Measurements from ENCODE around the gene NSFL1C.
"Not testable (repeated sequence)": the region's sequence is repeated elsewhere in the genome, so short reads cannot be mapped to it uniquely, and the experiment has no call there.

The NSFL1C gene

GRCh38 chr20:1466211-1467081, at the start of gene NSFL1C:
NSFL1C (minus strand) TSS chr20:1466849; CDS start chr20:1466824, 25 bp downstream.
- DNase-seq = peak; percentile 92

- DNase-seq = no peak
These were observed 47.2 kb upstream of the NSFL1C start for GRCh38 chr20:1513801-1514200.

GRCh38 chr20:1509237-1509636, 42.6 kb upstream of the NSFL1C start:
- DNase-seq = no peak

GRCh38 chr20:1508574-1508973, 41.9 kb upstream of the NSFL1C start:
- no peak for DNase-seq

GRCh38 chr20:1507276-1507675, 40.6 kb upstream of the NSFL1C start:
- no peak for DNase-seq

GRCh38 chr20:1505871-1506270, 39.2 kb upstream of the NSFL1C start:
- DNase-seq = no peak

GRCh38 chr20:1505361-1505760, 38.7 kb upstream of the NSFL1C start:
- no peak for DNase-seq

GRCh38 chr20:1503564-1504227, 37.0 kb upstream of the NSFL1C start:
- peak; percentile 57 for DNase-seq

GRCh38 chr20:1500496-1500895, 33.8 kb upstream of the NSFL1C start:
- DNase-seq = no peak

- DNase-seq = no peak
These were observed 33.1 kb upstream of the NSFL1C start for GRCh38 chr20:1499528-1500420.

- not testable (repeated sequence) for DNase-seq
These were observed 30.7 kb upstream of the NSFL1C start for GRCh38 chr20:1497371-1497770.

GRCh38 chr20:1496930-1497329, 30.3 kb upstream of the NSFL1C start:
- DNase-seq = no peak

GRCh38 chr20:1494436-1494835, 27.8 kb upstream of the NSFL1C start:
- DNase-seq = no peak

GRCh38 chr20:1493536-1493935, 26.9 kb upstream of the NSFL1C start:
- DNase-seq = no peak

GRCh38 chr20:1491860-1492642, 25.4 kb upstream of the NSFL1C start:
- no peak for DNase-seq

- no peak for DNase-seq
These were observed 24.7 kb upstream of the NSFL1C start, which contains the start of gene SIRPB2 for GRCh38 chr20:1491281-1491840. SIRPB2 (minus strand) TSS chr20:1491420; CDS start chr20:1491359, 61 bp downstream.

GRCh38 chr20:1490643-1491195, 24.1 kb upstream of the NSFL1C start:
- no peak for DNase-seq

GRCh38 chr20:1489764-1490436, 23.3 kb upstream of the NSFL1C start:
- no peak for DNase-seq

GRCh38 chr20:1489325-1489724, 22.7 kb upstream of the NSFL1C start:
- DNase-seq = no peak

GRCh38 chr20:1486566-1486965, 19.9 kb upstream of the NSFL1C start:
- DNase-seq = no peak

Data from NCI-H1436 (cell line).